Suppressor macrophage treated with lipopolysaccharide for 4 hours (primary cell): ENCODE data around the gene PLXDC2.

Experiments
- DNase-seq: peaks from one replicate; pipeline ENCODE4 v3.0.0-alpha.2; 2020

PLXDC2 gene

DNA sequence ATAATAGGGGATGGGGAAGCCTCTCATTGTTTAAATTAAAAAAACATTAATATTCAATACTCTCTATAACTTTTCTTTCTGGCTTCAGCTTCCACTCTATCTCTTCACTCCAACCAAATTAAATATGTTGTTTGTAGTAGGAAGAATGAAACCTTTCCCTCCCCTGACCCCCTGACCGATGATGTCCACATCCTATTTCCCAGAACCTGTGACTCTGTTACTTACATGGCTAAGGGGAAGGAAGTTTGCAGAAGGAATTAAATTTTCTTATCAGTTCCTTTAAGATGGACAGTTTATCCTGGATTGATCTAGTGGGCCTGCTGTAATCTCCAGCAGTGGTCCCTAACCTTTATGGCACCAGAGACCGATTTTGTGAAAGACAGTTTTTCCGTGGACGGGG, 130.0 kb downstream of the PLXDC2 start:
- no peak for DNase-seq

GRCh38 chr10:19946791-19947190, 130.6 kb downstream of the PLXDC2 start:
- no peak for DNase-seq

- DNase-seq = no peak
These were observed 131.0 kb downstream of the PLXDC2 start for GRCh38 chr10:19947215-19947614.

GRCh38 chr10:19947656-19948055, 131.4 kb downstream of the PLXDC2 start:
- DNase-seq = no peak

DNA sequence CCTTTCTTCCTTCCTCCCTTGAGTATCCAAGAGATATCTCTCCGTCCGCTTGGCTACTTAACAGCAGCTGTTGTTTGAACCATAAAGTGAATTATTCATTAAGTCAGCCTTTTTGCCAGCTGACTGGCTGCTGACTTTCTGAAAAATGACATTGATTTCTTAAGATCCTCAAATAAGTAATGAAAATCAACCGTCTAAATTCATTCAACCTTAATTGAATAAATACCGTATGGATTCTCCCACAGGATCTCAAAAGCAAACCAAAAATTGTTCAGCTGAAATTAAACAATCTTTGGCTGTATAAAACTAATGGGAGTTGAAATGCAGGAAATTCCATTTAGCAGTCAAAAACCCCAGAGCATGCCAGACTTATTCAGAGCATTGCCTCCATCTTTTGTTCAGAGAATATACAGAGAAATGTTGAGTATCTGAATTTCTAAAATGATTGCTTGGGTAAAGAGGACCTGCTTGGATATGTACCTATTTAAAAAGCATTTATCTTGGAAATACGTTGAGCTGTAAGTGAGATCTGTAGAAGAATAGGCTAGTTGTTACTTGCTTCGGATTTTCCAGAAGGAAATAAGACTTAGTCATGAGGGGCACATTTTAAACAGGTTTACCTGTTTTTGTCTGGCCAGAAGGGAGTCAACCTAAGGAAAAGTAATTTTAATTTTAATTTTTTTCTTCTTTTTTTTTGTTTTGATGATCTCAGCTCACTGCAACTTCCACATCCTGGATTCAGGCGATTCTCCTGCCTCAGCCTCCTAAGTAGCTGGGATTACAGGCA, 136.2 kb downstream of the PLXDC2 start:
- DNase-seq = no peak

- DNase-seq = no peak
These were observed 138.4 kb downstream of the PLXDC2 start for GRCh38 chr10:19954601-19955000.

GRCh38 chr10:19956516-19957032, 140.3 kb downstream of the PLXDC2 start:
- DNase-seq = no peak

DNA sequence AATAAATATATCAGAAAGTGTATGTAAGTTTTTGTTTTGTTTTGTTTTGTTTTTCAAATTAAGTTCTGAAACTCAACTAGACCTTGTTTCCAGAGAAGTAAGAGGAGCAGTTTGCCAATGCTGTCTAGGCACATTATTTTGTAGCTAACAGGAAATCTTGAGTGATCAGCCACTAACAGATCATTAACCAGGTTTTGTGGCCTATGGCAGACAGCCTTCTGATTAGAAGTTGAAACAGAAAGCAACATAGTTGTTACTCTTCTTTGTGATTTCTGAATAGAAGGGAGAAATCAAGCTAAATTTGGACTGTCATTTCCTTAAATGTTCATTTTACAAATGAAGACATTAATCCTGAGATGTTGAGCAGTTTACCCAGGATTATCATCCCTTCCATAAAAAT, 142.6 kb downstream of the PLXDC2 start:
- DNase-seq = peak; percentile 21

DNA sequence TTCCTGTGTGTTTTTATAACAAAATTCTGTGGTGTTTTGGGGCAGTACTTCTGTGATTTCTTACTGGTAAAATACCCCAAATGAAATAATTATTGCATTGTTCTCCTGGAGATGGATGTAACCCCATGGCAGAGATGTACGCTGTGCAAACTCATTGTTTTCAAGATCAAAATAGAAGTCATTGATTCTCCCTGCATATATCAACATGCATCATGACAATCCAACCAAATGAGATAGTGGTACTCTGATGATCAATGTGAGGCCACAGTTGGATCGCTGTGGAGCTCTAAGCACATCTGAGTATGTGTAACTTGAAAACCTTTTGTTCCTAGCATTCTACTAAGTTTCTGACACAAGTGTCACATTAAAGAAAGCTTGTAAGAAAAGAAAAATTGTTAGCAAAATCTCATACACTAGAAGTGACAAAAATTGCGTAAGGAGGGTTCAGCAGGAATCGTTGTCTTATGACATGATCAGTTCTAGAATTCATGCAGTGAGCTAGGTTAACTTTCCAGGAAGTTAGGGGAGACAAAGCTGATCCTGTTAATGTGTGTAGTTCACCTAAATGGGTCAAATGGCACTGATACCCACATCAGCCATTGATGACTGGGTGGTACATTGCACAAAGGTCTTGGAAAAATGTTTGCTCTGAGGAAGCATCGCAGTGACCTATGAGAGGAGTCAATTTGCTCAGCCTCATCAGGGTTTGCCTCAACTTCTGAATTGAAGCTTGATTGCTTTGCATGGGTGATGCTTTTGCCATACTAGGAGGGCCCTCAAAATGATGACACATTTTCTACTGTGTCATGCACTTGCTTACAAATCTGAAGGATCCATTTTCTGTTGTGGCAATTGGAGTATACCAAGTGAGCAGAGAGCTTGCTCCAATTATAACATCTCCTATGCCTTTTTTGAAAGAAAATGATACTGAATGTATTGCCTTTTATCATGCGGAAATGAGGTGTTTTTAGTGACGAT, 145.1 kb downstream of the PLXDC2 start:
- peak; percentile 44 for DNase-seq

DNA sequence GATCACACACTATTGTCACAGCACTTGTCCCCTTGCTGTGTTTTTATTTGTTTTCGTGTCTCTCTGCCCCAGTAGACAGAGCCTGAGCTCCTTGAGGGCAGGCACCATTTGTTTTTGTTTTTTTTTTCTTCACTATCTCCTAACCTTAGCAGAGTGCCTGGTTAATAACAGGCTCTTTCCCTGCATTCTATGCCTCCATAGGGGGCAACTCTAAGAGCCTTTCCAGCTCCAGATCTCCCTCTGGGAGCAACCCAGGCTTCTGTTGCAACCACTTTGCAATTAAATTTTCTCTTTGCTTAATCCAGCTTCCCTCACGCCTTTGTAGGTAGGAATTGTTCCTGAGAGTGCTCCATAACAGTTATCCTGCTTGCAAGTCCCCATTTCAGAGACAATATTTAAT, 148.4 kb downstream of the PLXDC2 start:
- no peak for DNase-seq

GRCh38 chr10:19966751-19967150, 150.5 kb downstream of the PLXDC2 start:
- DNase-seq = no peak

GRCh38 chr10:19967981-19968380, 151.7 kb downstream of the PLXDC2 start:
- DNase-seq = no peak

- DNase-seq = no peak
These were observed 152.5 kb downstream of the PLXDC2 start for GRCh38 chr10:19968745-19969144.

GRCh38 chr10:19970256-19970655, 154.0 kb downstream of the PLXDC2 start:
- peak; percentile 36 for DNase-seq

GRCh38 chr10:19970717-19971116, 154.5 kb downstream of the PLXDC2 start:
- no peak for DNase-seq

GRCh38 chr10:19971343-19972052, 155.3 kb downstream of the PLXDC2 start:
- DNase-seq = no peak

DNA sequence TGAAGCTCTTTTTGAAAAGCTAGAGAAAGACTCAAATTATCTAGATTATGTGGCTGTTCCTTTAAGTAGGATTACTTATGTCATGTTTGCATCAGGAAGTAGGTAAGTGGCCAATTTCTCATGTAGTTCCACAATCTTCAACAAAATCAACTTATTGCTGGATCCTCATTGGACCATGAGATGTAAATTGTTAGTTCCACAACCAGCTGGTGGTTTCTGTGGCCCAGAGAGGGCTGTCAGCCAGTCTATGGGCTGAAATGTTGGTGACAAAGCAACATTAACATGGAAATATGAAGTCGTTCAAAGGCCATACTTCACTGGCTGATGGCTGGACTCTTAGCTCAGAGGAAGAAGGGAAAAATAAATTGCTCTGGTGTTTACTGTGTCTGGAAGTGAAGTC, 157.9 kb downstream of the PLXDC2 start:
- peak; percentile 27 for DNase-seq

GRCh38 chr10:19974554-19974953, 158.3 kb downstream of the PLXDC2 start:
- no peak for DNase-seq

DNA sequence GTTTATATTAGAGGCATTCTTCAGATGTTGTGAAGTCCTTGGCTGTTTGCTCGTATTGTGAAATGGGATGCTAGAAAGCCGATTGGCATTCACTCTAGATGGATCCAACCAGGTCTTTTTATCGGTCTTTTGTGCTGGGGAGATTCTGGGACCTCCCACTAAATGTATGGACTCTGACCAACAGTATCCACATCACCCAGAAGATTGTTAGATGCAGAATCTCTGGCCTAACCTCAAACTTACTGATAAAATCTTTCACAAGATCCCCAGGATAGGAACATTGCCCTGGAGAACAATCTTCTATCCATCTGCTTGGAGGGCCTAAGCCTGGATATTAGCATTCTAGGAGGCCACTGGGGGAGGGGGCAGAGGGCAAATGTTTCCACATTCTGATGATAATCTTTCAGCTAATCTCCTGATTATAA, 160.9 kb downstream of the PLXDC2 start:
- no peak for DNase-seq

GRCh38 chr10:19979628-19980027, 163.4 kb downstream of the PLXDC2 start:
- peak; percentile 38 for DNase-seq

DNA sequence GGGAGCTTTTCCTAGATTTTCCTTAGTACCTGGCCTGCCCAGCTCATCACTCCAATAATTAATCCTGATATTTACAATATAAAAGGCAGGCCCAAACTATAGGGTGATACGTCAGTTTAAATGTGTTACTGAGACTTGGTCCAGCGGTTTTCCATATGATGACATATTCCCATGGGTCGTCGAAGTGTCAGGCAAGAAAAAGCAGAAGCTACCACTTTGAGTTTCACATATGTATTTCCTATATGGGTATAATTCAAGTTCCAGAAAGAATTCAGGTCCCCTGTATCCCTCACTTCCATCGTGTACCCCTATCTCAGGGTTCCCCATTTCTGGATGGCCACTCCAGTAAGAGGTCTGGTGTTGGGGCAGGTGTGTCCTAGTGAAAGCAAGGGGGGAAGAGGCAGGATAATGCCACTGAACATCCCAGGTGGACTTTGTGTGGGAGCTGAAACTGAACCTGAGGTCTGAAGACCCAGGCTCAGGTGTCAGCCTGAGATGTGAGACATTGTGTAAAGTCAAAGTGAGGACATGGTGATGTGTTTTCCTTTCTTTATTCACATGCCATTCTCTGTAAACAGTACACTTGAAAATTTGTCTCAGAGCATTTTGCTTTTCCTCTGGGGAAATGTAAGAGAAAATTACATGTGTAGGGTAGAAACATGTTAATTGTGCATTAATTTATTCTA, 167.8 kb downstream of the PLXDC2 start:
- DNase-seq = peak; percentile 46

DNA sequence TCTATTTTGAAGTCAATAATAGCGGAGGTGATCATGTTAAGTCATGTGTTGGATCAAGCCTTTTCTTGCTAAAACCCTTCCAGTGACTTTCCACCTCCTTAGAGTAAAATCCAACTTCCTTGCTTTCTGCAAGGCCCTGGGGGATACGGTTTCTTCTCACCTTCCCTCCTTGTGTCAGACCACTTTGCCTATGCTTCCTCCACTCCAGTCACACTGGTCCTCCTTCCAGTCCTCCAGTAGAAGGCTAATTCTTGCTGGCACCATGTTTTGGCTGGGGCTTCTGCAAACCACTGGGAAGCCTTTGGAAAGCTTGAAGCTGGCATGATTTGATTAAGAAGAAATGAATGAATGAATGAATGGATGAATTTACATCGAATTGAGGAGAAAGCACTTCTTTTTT, 169.5 kb downstream of the PLXDC2 start:
- no peak for DNase-seq
